Stimulated activated CD8-positive, alpha-beta memory T cell treated with anti-CD3 and anti-CD28 coated beads, Interleukin-2, amount 100 ng/mL, for 1 hour (primary cell): Measurements from ENCODE around the gene NHLRC4.

Experiments
- DNase-seq, 2 donors: peaks; one replicate each; pipeline ENCODE4 v3.0.0-alpha.2; 2020; ENCODE audit warnings: low read depth in 2 of 2

NHLRC4 gene

DNA sequence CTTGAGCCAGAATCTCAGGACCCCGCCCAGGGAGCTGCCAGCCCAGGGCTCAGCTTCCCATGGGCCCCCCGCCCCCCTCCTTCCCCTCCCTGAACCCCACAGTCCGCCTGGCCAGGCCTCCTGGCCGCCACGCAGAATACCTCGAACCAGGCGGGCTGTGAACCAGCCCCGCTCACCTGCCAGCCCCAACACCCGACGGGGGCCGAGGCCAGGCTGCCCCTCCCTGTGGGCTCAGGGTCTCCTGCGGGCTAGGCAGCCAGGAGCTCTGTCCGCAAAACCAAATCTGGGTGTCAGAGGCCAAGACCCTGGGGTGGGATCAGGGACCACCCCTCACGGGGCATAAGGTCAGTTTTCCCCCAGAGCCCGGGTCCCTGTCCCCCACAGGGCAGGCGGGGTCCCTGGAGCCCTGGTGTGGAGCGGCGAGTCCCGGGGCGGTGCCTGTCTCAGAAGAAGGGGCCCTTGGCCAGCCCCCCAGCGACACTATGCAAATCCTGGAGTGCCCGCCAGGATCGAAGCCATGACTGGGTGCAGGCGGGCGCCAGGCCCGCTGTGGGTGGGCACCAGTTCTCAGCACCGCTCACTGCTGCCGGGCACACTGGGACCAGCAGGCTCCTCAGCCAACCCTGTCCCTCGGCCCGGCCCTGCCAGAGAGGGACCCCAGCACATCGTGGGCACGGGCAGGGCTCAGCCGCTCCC, 13.1 kb upstream of the NHLRC4 start:
- DNase-seq = no peak

DNA sequence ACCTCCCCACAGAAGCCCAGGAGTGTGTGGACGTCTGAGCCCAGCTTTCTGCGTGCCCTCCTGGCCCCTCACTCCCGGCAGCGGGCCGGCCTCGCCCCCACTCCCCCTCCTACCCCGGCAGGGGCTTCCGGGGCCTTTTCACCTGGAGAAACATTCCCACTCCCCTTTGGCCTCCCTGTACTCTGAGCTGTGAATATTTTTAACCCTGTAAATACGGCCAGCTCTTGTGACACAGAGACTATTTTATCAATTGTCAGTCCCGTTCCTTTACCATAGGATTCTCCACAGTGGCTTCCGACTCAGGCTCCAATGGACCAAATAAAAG, 12.5 kb upstream of the NHLRC4 start:
- no peak for DNase-seq

DNA sequence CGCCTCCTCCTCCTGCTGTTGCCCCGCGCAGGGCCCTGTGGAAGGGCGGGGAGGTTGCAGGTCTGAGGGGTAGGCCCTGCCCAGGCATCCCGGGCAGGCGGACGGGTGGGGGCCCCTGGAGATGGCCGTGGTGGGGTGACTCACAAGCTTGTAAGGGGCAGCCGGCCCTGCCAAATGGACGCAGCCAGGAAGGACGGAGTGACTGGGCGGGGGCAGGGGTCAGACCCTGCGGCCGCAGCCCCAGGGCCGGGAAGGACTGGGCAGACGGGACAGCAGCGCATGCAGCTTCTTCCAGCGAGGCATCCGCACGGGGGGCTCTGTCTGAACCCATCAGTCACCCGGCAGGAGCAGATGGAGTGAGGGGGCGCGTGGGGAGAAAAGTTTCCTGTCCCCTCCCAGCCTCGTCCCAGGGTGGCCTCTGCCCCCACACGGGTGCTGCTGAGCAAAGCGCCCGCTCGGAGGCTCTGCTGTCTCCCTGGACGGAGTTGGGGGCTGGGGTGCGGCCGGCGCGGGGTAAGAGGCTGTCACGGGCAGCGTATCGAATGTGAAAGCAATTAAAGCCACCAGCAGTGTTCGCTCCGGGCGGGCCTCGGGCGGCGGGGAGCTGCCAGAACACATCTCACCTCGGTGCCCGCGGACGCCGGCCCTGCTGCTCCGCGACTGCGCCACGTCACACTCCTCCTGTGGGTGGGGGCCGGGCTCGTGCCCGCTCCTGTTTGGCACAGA, 12.0 kb upstream of the NHLRC4 start:
- no peak for DNase-seq

DNA sequence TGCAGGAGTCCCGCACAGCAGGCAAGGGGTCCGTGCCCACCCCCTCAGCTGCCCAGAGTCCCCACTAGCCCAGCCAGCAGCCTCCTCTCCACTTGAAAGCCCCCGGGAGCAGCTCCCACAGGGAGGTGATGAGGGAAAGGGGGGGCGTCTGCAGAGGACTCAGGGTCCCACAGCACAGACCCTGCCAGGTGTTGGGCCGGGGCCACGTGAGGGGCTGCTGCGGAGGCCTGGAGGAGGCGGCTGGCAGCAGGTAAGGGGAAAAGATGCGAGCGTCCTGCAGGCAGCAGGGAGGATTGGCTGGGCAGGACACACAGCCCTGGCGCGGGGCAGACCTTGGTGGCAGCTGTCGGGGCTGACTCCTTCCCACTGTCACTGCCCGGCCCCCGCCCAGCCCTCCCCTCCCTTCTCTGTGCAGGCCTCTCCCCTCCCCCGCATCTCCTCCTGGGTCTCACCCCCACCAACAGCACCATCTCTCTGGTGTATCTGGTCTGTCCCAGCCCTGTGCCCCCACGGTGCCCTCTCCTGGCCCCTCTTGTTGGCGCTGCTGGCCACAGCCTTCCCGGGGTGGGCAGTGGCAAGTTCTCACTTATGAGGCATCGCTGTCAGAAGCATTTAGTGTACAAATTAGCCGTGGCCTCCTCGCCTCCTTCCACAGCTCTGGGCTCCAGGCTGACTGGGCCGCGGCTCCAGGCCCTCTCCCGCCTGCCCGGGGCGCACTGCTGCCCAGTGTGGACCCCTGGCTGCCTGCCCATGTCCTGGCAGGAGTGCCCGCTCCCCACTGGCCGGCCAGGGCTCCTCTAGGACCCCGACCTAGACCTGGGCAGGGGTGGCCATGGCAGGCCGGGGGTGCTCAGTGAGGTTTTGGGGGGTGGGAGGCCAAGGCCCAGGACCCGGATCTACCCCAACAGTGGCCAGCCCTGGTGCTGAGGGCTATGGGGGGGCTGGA, 11.0 kb upstream of the NHLRC4 start:
- no peak for DNase-seq

DNA sequence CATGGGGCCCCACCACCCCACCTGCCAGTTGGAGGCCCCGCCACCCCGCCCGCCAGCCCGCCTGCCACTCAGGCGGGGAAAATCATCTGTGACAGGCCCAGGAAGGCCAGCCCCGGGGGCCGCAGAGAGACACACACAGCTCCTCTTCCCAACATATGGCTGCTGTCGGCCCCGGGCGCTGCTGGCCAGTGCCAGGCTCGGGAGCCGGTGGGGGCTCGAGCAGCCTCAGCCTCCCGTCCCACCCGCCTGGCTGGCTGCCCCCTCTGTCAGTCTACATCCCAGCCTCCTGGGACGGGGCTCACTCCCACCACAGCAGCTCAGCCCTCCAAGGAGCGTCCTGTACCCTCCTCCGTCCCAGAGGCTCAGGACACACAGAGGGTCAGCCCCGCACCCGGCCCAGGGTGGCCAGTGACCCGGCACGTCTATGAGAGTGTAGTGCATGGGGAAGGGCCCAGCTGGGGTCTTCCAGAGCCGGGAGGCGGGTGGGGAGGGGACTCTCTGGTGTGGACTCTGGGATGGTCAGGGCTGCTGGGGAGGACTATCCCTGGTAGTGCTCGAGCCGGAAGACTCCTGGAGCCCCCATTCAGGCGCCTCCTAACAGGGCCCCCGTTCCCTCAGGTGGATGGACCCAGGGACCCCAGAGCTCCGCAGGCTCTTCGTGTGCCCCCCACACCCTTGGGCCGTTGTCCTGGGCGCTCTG, 10.2 kb upstream of the NHLRC4 start:
- DNase-seq = no peak

DNA sequence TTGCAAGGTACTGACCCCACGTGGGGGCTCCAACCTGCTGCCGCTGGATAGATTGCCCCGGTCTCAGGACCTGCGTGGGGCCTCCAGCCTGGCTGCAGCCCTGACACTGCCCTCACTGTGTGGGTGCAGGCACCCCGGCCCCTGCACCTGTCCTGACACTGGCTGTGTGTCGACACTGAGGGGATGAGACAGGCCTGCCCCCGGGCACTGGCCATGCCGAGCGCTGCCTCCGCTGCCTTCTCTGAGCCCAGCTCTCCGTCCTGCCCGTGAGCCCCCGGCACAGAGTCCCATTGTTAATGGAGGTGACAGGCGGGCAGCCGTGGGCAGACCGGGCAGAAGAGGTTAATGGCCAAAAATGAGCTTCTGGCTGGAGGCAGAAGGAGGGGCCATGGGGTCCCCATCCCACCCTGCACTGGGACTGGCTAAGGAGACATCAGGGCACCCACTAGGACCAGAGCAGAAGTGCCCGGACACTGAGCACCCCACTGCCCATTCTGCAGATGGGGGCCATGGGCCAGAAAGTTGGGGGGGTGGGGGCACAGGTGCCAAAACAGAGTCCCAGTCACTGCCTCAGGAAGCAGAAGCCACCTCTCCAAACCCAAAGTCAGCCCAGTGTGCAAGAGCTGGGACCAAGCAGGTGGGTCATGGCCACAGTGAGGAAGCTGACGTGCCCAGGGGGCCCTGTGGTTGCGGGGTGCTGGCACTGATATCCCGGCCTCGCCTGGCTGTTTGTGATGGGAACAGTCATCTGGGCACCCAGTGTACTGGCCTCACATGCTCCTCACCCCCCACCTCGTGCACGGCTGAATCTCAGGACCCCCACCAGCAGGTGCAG, 9.1 kb upstream of the NHLRC4 start:
- no peak for DNase-seq

DNA sequence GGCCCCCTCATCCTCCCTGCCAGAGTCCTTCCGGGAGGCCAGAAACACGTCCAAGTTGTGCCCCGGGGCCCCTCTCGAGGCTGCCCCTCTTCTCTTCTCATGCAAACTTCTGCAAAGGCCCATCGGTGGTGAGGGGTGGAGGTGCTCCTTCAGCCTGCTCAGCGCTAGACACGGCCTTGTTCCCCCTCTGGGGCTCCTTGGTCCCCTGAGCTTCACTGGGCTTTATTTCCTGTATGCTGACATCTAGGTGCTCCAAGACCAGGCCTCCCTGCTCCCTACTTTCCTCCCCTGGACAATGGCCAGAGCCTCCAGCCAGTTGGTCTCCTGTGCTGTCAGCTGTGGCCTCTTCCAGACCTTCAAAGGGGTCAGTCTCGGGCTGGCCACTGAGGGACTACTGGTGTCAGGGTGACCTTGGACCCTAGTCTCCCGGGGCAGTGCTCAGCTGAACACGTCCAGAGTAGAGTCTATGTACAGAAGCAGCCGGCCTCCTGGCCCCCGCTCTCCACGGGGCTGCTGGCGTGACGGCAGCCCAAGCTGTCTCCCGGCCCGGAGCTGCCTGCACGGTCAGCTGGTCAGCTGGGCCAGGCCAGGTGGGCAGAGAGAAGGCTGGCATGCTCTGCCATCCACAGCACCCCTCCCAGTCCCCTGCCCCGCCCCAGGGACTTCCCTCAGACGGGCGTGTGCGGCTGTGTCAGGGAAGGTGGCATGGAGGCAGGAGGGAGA, 8.3 kb upstream of the NHLRC4 start:
- no peak for DNase-seq

DNA sequence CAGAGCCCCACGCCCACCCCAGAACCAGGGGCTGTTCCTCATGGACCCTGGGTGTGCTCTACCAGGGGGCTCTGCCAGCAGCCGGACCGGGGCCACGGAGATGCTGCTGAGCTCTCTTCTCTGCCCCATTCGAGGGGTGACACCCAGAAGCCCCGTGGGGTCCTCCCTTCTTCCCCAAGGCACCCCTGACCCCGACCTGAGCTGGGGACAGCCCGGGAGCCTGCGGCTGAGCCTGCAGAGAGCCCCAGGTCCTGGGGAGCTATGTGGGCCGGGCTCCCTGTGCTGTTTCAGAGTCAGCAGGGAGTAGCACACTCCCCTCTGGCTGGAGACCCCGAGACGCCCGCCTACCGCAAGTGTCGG, 7.8 kb upstream of the NHLRC4 start:
- DNase-seq = no peak

DNA sequence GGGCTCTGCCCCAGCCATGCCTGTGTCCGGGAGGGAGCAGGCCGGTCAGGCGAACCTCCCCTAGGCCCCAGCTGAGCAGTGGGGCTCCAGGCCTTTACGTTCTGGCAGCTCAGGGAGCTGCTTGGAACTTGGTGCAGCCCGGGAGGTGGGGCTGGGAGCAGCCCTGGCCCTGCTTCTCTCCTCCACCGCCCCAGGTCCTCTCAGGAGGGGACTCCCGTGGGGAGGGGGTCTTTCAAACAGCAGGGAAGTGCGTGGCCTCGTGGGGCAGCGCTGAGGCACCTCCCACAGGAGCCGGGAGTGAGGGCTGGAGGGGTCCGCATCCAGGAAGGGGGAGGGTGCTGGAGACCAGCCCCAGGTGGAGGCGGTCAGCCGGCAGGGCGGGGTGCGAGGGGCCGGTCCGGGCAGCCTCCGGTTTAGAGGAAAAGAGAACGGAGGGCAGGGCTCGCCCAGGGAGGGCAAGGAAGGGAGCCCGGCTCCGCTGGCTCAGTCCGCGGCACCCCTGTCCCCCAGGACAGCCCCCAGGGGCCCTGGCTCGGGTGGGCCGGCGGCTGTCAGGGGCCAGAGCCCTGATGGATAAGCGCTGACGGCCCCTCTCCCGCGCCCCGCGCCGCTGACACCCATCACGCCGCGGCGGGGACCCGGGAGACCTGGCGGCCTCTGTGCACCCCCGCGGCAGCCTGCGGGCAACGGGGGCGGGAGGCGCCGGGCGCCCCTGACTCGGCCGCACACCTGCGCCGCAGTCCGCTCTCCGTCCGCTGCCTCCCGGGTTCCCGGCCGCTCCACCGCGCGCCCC, 7.2 kb upstream of the NHLRC4 start:
- DNase-seq = no peak

DNA sequence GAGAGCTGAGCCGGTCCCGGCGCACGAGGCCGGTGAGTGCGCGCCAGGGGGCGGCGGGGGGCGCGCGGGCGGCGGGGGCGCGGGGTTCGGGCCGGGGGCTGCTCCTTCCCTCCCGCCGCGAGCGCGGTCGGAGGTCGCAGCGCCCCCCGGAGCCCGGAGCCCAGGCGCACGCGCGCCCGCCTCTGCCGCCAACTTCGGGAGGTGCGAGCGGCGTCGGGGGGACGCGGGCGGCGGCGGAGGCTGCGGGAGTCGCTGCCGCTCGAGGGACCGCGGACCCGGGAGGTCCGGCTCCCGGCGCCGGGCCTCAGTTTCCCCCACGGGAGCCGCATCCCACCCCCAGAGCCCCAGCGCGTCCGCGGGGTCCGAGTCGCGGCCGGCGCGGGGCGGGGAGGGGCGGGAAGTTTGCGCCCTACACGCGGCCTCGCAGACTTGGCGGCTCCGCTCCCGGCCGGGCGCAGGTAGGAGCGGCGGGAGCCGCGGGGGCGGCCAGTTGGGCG, 6.6 kb upstream of the NHLRC4 start, which contains the start of gene PRR35:
PRR35 (plus strand) TSS at position 191 of the 497 bp plus-strand sequence. CDS start 2,901 bp downstream, outside the sequence.
- DNase-seq = no peak

DNA sequence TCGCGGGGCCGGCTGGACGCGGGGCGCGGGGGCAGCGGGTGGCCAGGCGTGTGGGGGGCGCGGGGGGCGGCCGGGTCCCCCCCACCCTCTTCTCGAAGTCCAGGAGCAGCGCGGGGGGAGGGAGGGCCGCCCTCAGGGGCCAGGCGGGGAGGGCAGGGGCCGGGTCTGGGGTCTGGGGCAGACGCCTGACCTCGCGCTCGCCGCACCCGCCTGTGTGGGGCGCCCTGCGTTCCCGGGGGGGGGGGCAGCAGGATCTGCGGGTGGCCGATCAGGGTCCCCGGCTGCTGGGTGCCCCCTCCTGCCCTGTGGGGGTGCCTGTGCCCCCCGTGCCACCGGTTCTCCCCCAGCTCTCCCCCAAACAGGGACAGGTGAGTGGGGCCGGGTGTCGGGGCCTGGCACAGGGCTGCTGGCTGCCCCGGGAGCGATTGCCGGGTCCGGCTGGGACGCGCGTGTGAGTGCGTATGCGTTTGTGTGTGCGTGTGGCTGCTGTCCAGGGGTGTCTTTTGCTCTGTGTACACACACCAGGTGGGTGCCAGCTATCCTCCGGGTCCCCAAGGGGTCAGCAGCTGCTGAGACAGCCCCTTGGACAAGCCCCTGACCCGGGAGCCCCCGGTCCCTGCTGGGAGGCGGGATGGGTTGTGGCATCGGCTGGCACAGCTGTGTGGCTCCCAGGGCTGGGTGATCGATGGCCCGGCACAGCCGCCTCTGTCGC, 5.9 kb upstream of the NHLRC4 start:
- DNase-seq = no peak

DNA sequence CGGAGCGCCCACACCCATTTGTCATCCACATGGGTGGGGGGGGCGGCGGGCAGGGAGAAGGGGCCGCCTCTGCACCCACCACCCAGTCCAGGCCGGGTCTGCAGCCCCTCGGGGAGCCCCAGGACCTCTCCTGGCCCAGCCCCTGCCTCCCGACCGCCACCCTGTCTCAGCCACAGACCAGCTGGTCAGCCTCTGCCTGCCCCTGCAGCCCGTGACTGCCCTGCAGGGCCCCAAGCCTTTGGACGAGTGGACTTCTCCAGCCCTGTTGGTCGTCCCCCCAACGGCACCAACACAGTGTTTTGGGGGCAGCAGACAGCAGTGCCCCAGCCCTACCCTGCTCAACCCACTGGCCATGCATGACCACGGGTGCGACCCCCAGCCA, 5.4 kb upstream of the NHLRC4 start:
- DNase-seq = no peak

DNA sequence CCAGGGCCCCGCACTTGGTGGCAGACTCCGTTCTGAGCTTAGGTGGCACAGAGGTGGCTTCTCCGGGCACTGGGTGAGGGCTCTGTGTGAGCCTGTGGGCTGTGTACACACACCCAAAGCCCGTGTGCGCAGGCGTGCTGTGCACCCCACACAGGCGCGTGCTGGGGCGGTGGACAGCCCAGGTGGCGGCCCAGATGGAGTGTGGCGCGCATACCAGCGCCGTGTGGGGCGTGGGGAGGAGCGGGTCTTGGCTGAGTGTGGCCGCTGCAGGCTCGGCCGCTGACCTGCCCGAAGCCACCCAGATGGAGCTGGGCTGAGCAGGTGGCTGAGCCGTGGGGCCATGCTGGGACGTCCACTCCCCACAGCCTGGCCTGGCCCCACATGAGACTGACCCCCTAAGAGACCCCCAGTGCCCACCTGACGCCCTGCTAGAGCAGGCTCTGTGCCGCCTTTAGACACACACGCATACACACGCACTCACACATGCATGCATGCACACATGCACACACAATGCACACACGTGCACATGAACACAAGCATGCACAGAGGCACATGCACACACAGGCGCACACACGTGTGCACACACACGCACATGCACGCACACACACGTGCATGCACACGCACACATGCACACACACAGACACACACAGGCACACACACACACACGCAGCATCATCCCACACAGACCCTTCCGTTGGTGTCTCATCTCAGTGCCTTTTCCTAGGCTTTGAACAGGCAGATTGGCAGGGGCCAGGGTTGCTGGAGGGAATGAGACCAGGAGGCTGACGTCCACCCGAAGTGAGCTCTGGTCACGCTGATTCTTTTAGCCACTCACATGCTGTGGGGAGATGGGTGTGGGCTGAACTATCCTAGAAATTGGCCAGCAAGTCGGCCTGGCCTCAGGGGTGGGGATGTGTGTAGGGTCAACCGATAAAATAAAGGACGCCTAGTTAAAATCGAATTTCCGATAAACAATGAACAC, 4.6 kb upstream of the NHLRC4 start:
- DNase-seq = no peak

DNA sequence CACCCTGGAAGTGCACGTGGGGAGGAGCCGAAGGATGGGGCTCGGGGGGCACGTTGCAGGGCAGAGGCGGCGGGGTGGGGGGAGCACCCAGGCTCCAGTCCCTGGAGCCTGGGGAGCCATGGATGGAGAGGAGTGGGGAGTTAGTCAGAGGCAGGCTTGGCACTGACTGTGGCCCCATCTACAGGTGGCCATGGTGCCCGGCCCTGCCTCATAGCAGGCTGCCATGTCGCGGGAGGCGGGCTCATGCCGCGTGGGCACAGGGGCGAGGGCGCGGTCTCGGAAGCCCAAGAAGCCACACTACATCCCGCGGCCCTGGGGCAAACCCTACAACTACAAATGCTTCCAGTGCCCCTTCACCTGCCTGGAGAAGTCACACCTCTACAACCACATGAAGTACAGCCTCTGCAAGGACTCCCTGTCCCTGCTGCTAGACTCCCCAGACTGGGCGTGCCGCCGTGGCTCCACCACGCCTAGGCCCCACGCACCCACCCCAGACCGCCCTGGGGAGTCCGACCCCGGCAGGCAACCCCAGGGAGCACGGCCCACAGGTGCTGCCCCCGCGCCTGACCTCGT, 3.6 kb upstream of the NHLRC4 start:
- DNase-seq = no peak

DNA sequence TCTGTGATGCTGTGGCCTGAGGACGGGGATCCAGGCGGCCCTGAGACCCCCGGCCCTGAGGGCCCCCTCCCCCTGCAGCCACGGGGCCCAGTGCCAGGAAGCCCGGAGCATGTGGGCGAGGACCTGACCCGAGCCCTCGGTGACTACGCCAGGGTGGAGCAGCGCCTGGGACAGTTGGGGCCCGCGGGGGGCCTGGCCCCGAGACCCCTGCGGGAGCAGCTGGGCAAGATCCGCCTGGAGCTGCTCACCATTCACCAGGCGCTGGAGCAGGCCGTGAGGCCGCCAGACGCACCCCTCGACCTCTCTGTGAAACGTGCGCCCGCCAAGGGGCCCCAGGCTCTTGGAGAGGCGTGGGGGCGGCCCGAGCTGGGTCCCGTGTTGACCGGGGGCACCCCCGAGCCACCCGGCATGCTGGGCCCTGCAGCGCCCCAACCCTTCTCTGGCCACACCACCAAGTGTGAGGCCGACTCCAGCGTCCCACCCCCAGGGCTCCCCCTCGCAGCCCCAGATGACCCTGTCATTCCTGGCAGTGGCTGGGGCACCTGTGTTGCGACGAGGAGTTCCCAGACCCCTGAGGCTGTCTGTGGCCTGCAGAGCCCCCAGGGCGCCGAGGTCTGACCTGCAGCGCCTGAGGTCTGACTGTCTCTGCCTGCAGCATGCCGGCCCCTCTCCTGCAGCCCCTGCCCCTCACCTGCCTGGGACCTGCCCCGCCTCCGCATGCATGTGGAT, 2.0 kb upstream of the NHLRC4 start:
- no peak for DNase-seq
